ENCODE results near the gene SSBP2.
A peak's percentile ranks its signal among the peaks of the same experiment; 100 is the strongest.

Gene SSBP2

DNA sequence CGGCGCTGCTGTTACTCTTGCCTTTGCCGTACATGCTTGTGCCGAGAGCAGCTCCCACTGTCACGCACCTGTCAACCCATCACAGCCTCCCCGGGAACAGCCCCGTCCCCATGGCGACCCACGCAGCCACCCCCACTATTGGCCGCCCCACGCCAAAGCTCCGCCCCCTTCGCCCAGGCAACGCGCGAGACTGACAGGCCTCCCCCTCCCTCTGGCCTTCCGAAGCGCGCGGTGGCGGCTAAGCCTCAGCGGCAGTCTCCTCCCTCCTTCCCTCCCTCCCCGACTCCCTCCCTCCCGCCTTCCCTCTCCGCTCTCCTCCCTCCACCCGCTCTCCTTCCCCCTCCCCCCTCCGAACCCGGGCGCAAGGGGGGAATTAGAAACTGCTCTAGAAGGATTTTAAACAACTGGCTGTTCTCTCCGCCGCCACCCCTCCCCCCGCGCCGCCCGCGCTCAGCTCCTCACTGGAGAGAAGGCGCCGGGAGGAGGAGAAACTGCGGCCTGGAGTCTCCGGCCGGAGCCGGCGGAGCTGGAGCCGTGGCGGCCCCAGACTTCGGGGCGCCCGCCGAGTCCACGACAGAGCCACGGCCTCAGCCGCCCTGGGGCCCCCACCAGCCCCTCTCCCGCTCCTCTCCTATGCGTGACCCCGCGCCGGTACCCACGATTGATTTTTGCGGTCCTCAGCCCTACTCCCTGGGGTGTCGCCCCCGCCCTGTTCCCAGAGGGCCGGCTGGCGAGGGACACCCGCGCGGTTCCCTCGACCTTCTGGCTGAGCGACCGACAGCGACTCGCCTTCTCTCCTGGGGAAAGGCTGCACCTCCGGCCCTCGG, at the start of gene SSBP2:
Gene SSBP2 (minus strand): TSS at position 89 of the 827 bp plus-strand sequence. CDS start 55 bp downstream, at position 34.
- DNase-seq: peak; percentile 98

DNA sequence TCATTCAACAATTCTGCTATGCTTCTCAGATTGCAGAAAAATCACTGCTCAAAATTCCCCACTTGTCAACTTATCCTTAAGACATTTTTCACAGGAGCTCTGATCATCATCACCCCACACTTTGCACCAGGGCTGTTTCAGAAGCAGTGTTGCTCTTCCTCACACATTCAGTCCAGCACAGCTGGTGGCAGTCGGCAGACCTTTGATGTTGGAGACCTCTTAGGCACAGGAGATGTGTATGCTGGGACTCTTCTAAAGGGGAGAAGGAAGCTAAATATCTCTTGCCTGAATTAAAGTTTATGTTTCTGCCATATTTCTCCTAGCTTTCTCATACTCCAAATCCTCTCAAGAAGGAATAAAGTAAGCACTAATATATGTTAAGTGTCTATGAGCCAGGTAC, 44.8 kb upstream of the SSBP2 start:
- DNase-seq: no peak

DNA sequence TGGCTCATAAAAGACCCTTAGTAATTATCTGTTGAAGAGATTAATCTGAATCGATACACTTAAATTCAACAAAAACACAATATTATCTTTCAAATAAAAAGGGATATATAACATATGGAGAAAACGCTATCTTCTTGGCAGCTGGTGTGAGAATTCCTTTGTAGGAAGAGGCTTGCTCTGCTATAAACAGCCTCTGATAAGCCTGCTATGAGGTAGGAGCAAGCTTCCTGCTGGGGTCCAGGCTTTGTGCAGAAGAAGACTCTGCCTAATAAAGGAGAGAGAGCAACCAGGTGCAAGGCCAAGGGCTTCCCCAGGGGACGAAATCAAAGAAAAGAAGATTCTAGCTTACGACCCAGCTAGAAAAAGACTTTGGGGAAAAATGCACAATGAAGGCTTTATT, 43.3 kb upstream of the SSBP2 start:
- no peak for DNase-seq

DNA sequence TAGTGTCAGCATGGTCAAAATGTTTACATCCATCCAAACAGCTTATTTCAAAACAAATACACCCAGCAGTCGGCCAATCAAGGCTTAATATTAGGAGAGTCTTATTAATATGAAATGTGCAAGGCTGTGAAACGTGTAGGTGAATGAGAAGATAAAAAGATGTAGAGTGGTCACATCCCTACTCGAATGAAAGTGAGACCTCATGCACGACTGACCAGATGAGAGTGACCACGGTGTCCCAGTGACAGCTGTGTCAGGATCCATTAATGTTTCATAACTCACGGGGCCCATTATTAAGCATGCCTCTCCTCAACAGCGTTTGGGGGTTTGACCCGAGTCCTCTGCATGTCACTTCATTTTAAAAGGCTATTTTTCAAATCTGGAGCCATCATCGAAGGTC, 39.4 kb upstream of the SSBP2 start:
- DNase-seq: no peak

DNA sequence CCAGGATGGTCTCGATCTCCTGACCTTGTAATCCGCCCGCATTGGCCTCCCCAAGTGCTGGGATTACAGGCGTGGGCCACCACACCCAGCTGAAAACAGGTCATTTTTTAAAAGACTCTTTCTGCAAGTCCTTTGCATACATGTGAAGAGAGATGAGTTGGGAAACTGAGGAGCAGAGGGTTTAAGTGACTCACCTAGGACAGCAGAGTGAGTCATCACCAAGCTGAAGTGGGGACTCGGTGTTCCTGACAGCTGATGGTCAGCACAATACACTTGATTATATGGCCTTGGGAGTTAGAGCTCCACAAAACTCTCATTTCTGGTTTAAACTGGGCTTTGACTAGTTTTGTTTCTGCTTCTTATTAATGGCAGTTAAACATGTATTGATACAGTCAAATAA, 38.1 kb upstream of the SSBP2 start:
- DNase-seq: no peak

DNA sequence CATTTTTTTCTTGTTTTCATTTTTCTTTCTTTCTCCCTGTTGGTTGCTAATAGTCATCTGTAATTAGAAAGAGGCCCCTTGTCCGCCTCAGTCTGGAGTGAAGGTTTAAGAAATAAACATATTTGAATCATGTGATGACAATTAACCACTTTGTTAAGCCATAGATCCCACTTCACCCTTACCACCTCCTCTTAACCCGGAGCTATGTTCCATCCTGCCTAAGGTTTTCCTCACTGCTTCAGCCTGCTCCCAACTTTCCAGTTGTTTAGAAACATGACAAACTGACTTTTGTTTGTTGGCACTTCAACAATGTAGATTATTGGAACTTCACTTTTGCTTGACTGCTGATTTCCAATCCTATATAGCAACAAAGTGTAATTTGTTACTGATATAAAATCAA, 37.4 kb upstream of the SSBP2 start:
- no peak for DNase-seq

DNA sequence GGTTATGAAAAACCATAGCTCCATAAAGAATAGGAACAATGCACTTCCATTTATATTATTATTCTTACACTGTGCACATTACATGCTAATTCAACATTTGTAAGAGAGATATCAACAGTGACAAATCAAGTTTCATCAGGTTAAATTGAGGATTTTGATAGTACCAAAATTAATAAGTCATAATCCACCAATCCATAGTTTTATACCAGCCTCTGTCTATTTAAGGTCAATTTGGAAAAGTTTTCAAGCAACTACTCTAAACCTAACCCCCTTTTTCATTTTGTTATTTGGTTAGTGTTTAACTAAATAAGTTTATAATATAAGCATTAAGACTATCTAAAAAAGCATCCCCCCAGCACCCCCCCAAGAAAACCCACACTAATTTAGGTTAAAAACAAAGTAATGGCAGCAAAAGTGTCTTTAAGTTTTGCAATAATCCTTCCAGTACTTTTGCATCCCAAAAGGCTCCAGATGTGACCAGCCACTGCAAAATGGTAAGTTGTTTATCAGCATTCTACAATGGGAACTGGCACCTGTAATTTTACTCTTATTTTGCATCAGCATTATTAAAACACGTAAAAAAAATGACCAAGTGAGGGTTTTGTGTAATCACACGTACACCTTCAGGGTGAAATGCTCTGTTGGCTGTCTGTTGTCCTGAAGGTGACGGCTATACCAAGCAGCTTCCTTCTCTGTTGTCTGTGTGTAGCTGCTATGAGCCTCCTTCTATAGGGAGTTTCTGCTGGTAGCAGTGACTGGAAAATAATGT, 36.8 kb upstream of the SSBP2 start:
- DNase-seq: no peak

DNA sequence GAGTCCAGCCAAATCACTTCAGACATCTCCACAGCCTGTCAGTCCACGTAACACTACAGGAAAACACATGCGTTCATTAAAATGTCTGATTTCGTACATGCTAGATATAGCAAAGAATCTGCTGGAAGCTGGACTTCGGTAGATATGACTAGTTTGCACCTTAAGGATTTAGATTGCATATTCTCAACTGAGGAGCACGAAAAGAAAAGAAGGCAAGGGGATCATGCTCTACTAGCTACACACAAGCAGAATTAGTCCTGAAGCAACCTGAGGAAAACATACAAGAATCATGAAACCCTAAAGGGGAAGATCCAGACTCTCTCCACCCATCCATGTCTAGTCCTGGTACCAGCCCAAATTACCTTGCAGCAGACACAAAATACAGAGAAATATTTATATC, 36.1 kb upstream of the SSBP2 start:
- no peak for DNase-seq

DNA sequence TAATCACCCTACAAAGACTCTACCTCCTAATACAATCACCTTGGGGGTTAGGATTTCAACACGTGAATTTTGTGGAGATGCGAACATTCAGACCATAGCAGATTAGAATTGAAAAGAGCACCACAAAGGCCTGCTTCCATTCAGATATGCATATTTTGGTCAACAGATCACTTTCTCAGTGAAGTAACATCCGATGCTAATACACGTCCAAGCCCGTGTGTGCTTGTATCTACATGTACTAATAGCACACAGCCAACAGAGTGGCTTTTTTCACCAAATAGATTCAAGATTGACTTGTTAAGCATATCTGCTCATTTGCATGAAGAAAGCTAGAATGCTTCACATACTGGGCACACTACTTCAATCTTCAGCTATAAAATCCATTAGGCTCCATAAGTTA, 35.6 kb upstream of the SSBP2 start:
- DNase-seq: no peak

DNA sequence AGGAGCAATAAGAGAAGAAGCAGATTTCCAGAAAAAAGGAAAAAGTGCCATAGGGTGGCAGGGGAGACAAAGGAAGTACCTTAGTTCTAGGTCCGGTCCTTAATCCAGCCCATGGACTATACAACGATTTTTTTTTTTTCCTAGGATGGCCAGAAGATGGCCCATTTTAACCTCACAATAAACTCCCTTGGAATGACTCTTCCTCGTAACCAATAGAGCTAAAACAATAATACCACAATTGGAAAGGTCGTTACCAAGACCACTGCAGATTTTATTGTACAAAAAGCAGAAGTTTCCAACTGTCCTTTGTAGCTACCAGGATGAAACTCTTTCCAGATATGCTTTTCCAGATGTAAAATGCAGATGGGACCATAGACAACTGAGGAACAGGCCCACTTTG, 34.4 kb upstream of the SSBP2 start:
- no peak for DNase-seq

DNA sequence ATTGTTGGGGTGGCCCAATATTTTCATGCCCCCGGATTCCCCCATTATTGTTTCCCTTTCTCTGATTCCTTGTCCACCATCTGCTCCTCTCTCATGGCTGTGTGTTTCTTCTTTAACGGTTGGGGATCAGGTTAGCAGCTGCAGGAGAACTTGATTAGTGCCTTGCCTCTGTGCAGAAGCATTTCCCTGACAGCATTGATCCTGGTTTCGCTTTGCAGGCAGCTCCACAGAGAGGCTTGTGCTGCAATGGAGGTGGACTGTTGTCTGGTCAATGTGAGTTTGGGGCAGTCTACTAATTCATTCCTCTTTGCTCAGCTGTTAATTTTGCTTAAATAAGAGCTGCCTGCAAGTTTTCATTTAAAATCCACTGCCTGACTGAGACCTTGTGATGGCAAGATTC, 32.5 kb upstream of the SSBP2 start:
- no peak for DNase-seq

DNA sequence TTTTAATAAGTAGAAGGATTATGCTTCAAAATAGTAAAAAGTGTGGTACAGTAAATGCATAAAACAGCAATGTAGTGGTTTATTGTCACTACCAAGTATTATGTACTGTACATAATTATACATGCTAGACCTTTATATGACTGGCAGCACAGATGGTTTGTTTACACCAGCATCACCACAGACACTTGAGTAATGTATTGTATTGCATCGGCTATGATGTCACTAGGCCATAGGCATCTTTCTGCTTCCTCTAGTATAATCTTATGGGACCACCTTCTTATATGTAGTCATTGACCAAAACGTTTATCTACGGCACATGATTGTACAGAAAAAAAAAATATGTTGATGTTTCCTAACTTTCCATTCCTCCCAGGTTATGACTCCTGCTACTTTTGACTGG, 31.9 kb upstream of the SSBP2 start:
- no peak for DNase-seq

DNA sequence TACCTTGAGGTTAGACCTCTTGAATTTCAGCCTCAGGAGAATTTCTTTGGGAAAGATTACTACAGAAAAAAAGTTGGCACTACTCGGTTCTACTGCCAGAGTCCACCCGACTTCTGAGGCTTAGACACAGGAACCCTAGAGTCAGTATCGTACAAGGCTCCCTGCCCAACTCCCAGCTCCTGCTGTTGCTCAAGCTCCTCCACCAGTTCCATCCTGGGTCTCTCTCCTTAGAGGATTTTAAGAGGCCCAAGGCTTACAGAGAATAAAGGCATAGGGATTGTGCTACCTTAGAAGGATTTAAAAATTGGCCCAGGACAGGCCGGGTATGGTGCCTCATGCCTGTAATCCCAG, 29.0 kb upstream of the SSBP2 start:
- DNase-seq: no peak

DNA sequence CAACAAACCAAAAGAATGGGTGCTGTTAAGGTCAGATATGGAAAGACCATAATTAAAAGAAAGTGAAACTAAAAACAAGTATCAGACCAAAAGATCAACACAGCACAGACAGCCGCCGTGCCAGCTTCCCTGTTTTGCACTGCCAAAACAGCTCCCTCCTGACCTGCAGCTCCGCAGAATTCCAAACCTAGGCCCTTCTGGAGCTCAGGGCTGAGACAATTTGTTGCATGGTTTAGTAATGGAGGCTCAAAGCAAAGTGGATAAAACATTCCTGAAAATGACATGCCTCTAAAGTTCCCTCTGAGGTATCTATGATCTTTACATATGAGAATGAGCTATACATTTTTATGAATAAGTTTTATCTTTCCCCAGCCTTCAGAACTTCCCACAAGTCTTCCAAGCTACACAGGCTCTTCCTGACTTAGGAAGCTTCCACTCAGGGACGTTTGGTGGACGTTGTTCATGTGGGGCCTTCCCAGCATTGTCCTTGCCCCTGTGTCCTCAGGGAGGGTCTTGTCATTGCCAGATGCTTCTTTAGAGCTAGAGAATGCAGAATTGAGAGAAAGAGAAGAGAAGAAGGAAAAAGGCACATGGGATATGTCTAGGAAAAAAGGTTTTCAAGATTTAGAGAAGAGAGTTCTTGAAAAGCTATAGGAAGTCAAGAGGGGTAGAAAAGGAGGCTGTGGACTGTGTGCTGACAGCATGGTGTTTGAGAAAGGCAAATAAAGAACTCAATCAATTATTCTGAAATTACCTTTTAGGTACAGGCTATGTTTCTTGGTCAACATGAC, 28.4 kb upstream of the SSBP2 start:
- peak; percentile 30 for DNase-seq

DNA sequence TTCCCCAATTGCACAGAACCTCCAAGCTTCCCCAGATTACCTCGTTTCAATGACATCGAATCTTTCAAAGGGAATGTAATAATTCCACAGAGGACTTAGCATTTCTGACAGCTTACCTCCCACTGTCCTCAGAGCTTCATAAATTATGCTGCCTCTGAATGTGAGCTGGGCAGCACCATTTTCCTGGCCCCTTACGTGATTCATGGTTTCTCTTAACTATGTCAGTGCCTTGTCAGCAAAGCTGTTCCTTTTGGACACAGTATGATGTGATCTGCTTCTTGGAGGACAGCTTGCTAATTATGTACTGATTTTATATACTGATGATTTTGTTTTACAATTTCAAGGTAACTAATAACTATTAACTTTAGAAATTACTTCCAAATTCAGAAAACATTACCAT, 27.7 kb upstream of the SSBP2 start:
- no peak for DNase-seq

DNA sequence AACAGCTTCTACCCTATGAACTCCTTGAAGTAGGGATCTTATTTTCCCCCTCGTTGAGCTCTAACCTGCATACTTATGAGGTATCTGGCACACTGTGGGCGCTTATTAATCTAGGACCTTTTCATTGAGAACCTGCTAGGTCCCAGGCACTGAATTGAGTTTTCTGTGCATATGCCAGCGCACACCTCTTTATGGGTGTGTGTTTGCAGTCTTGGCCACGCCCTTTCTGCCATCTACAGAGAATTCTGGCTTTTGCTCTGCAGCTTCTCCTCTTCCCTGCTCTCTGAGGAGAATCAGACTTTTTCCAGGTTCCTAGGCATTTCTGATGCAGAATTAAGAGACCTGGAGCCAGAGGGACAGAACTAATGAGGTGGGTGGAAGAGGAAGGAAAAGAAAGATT, 25.4 kb upstream of the SSBP2 start:
- no peak for DNase-seq

DNA sequence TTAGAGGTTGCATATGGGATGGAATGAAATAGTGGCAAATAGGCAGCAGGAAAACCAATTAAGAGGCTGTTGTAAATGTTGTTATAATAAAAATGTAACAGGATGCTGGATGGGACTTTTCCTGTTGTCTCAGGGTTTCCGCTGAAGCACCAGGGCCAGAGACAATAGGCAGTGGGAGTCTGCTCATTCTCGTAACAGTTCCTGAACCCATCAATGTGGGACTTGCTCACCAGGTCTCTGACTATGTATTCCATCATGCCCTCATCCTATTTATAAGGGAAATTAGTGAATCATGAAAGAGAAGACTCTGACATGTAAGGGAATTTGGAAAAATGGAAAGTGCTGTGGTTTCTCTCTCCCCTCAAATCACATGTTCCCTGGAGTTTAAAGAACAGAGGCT, 23.5 kb upstream of the SSBP2 start:
- DNase-seq: no peak

DNA sequence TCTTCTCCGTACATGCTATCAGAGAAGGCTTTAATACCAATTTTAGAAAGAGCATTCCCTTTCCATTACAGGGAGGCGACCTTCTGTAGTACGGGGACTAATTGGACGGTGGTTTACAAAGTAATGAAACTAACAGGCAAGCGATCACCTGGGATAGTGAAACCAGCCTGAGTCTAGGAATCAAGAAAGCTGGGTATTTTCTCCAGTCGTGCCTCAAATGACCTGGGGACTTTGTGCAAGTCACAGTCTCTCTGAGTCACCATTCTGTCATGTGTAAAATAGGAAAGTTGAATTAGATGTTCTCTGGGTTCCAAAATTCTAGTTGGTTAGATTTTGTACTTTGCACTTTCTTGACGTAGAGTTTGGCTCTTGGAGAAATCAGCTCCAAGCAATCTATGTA, 22.7 kb upstream of the SSBP2 start:
- DNase-seq: no peak

DNA sequence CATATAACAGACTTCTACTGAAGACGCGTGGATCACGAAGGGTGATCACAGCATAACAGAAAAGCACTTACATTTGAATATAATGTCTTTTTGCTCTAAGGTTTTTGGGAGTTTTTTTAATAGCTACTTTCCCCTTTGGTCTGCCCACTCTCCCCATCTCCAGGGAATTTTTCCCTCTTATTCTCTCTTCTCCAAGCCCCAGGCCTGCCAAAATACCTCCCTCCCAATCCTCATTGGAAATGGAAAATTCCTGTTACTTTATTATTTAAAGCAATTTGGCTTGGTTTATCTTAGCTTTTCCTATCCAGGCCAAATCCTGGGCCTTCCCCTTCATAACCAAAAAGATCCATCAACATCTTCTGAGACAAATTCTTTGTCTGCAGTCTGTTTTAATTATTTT, 22.3 kb upstream of the SSBP2 start:
- no peak for DNase-seq

DNA sequence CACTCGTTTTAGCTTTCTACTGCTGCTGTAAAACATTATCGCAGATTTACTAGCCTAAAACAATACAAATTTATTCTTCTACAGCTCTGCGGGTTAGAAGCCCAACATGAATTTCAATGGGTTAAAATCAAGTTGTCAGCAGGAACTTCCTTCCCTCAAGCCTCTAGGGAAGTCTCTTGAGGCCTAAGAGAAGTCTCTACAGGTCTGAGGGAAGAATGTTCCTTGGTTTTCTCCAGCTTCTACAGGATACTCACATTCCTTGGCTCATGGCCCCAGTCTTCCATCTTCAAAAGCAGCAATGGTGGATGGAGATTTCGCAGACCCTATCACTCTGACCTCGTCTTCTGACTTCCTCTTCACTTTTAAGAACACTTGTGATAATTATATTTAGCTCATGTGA, 21.6 kb upstream of the SSBP2 start:
- DNase-seq: no peak

DNA sequence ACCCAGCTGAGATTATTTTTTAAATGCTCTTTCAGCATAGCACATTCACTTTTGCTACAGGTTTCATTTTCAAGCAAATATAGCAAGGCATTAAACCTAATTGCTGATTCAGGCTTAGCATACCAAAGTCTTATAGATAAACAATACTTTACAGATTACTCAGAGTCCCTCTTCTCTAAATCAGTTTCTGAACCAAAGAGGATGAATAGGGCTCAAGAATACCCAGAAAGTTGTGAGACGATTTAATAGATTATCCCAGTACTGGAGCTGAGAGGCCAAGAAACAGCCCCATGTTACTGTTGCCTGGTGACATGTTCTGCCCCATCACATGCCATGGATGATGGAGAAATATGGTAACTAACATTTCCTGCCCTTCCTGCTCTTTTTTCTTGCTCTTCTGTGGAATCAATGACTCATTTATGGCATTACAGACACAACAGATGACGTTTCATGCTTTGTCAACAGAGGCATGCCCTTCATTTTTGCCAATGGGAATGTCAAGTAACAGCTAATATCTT, 18.1 kb upstream of the SSBP2 start:
- no peak for DNase-seq

DNA sequence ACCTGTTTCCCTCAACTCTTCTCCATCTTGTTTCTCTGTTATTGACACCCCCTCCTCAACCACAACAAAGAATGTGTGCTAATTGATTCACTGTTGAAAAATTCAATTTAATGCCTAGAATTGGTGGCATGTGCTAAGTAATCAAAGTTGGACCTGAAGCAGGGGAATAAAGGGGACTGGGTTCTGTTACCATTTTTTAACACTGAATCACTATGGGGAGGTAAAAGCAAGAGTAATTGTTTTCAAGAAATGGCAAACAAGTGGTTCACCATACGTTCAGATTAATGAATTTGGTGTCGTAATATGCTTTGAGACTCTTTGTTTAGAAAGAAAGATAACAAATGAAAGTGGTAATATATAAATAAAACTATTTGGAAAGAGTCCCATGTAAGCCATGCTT, 17.0 kb upstream of the SSBP2 start:
- DNase-seq: no peak

DNA sequence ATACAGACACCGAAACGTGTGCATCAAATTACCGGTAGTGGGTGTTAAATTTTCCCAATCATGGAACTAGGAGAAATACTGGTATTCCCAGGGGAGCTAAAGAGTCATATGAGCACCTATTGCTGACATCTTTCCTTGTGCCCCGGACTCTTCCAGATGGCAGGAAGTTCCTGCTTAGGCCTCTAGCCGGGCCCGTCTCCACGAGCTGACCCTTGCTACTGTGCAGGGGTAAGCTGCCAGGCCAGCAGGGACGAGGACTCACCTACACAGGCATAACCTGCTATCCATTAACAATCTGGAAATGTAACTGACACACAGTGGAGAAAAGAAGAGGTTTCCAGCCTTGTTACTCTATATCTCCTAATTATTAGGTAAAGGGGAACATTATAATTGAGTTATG, 16.2 kb upstream of the SSBP2 start:
- no peak for DNase-seq

DNA sequence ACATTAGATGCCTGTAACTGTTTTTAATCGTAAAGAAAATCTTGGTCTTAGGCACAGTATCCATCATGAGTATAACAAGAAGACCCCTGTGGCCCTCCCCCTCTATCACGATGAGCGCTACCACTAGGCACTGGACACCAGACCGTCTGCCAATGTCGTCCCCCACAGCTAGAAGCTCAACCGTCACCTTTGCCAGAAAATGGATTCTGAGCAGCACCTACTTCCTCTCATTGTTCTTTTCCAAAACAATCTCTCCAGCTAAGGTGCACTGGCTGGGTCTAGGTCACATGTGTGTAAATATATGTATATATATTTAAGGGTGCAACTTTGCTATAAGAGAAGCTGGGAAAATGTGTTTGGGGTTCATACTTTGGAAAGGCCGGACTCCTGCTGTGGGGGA, 15.7 kb upstream of the SSBP2 start:
- no peak for DNase-seq

Measured in stimulated activated CD4-positive, alpha-beta T cell treated with anti-CD3 and anti-CD28 coated beads, Interleukin-4, amount 100 ng/mL, for 24 hours (primary cell).